Choroid plexus epithelial cell (primary cell): ENCODE data around the gene RPL28.

ENCODE experiments used
- DNase-seq: peaks from one replicate; pipeline ENCODE4 v3.0.0-alpha.2; 2010; ENCODE audit warnings: low read depth
- H3K4me3 ChIP-seq: 2 replicates; pipeline ENCODE4 v1.5.1; 2011; ENCODE audit warnings: low read depth, mild to moderate bottlenecking, control low read depth, low read length, moderate library complexity
- TF ChIP-seq, protein P1 (sequence below): conservative IDR thresholded peaks from 2 replicates; pipeline ENCODE4 v1.5.1; 2011; ENCODE audit warnings: low read depth, mild to moderate bottlenecking, control low read depth, inconsistent platforms, low read length, moderate library complexity

RPL28 gene

DNA sequence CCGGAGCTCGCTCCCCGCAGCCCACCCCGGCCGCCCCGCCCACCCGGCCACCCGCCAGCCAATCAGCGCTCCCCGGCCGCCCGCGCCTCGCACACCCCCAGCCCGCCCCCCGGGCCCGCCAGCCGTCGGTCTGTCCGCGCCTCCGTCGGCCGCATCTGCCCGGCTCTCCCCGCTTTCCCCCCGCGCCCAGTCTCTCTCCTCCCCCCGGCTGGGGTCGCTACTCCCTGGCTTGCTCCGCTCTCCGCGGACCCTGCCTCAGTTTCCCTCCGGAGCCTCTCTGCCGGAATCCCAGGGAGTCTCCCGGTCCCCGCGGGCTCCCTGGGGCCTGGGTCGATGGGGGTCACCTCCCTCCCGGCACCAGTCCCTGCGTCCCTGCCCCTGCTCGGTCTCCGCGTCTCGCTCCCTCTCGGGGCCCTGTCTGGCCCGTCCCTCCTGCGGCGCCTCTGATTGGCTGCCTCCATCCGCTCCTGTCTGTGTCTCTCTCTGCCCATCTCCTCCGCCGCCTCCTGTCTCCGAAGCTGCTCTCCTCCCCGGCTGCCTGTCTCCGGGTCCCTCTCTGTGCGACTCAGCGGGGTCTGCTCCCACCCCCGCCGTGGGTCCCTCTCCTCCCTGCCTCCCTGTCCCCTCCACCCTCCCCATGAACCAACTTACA, 16.0 kb upstream of the RPL28 start:
- DNase-seq = peak; percentile 72
- peak overlapping the region; percentile 65 for H3K4me3 ChIP-seq
- TF ChIP-seq, protein P1, sequence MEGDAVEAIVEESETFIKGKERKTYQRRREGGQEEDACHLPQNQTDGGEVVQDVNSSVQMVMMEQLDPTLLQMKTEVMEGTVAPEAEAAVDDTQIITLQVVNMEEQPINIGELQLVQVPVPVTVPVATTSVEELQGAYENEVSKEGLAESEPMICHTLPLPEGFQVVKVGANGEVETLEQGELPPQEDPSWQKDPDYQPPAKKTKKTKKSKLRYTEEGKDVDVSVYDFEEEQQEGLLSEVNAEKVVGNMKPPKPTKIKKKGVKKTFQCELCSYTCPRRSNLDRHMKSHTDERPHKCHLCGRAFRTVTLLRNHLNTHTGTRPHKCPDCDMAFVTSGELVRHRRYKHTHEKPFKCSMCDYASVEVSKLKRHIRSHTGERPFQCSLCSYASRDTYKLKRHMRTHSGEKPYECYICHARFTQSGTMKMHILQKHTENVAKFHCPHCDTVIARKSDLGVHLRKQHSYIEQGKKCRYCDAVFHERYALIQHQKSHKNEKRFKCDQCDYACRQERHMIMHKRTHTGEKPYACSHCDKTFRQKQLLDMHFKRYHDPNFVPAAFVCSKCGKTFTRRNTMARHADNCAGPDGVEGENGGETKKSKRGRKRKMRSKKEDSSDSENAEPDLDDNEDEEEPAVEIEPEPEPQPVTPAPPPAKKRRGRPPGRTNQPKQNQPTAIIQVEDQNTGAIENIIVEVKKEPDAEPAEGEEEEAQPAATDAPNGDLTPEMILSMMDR = no peak

DNA sequence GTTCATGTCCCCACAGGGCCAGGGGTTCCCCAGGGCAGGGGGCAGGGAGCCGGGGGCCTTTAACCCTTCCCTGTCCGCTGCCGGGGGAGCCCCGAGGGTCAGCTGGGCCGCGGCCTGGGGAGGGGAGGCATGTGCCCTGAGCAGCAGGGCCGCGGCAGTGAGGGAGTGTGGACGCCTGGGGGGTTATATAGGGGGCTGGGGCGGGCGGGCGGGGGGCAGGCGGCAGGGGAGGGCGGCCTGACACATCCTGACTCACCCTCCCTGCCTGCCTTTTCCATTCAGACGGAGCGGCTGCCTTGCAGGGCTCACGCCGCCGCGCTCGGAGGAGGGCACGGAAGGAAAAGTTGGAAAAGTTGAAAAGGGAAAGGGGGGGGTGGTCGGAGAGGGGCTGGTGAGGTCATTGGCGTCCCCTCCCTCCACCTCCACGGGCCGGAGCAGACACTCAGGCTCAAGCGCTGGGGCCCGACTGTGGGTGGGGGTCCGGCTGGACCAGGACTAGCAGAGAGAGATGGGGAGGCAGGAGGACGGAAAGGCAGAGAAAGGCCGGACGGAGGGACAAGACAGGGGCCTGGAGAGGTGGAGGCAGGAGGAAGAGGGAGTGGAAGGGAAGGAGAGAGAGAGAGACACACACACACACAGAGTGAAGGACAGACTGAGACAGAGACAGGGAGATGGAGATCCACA, 15.3 kb upstream of the RPL28 start, which contains the start of gene IL11:
Gene IL11, minus strand, starts transcription at position 159 of the 684 bp plus-strand sequence. Its CDS starts 153 bp downstream, at position 6.
- DNase-seq = no peak
- peak within 1 kb of the TSS; percentile 65 for H3K4me3 ChIP-seq

DNA sequence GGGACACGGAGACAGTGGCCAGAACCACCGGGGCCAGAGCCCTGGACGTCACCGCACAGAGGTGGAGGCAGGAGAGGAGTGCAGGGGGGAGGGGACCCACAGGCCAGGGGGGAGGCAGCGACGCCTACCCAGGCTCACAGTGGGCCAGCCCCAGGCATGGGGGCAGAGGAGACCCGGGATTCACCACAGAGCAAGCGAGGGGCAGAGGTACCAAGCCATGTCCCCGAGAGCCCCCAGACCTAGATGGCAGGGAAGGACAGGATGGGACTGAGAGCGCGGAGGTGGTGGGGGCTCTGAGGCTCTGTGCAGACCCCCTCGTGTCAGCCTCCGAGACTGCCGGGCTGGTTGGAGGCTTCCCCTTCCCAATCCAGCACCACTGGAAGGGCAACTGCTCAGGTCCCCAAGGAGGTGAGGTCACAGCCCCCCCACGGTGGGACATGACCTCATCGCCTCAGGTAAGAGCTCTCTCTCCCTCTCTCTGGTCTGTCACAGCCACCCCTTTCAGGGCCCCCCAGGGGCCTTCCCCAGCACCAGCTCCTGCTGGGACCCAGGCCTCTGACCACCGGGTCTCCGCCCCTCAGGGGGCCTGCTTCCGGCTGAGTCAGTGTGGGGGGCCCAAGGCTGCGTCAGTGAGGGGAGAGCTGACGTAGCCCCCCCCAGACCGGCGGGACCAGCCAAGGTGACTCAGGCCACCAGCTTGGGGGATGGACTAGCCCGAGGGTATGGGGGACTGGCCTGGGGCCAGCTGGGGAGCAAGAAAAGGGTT, 13.2 kb upstream of the RPL28 start:
- no peak overlapping the region for H3K4me3 ChIP-seq

More for the DNA sequence above, 15.3 kb upstream of the RPL28 start, which contains the start of gene IL11:
- TF ChIP-seq, protein P1 = no peak

DNA sequence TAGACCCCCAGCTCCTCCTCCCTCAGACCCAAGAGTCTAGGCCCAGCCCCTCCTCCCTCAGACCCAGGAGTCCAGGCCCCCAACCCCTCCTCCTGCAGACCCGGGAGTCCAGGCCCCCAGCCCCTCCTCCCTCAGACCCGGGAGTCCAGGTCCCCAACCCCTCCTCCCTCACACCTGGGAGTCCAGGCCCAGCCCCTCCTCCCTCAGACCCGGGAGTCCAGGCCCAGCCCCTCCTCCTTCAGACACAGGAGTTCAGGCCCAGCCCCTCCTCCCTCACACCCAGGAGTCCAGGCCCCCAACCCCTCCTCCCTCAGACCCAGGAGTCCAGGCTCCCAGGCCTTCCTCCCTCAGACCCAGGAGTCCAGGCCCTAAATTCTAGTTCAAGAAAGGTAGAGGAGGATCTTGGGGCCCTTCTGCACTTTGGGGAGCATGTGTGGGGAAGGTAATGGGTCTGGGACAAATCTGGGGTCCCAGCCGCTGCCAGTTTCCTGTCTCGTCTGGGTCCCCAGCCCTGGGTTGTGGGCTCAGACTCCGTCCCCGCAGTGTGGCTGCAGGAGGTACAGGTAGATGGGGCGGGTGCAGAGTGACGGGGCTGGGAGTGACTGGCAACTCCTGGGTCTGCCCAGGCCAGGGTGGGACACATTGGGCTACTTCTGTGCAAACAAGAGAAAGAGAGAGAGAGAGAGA, 12.3 kb upstream of the RPL28 start:
- TF ChIP-seq, protein P1 = no peak
- H3K4me3 ChIP-seq = no peak overlapping the region
- DNase-seq = no peak

More for the DNA sequence above, 13.2 kb upstream of the RPL28 start:
- TF ChIP-seq, protein P1 = no peak
- DNase-seq = no peak

DNA sequence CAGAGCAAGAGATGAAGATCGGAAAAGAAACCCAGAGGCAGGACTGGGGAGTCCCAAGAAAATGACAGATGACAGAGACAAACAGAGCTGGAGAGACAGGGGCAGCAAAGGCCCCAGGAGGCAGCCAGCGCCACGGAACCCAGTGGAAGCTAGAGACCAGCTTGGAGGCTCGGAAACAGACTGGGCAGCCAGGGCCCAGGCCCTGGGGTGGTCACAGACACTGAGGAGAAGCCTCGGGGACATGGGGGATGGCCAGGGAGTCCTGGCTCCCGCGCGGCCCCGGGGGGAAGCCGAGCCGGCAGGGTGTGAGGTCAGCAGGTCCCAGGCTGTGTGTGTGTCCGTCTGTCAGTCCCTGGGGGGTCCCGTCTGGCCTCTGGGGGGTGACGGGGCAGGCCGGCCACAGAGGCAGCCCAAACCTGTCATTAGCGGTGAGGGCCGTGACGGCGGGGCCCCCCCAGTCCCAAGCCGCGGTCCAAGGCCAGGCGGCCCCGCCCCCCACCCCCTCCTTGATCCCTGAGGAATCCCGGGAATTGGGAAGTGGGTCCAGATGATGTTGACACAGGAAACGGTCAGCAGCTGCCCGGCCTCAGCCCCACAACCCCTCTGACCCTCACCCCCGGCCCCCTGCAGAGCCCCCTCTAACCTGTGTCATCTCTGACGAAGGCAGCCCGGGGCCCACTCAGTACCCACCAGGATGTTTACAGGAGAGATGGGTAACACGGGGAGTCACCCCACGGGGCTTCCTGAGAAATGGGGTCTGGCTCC, 11.6 kb upstream of the RPL28 start:
- DNase-seq = no peak
- no peak overlapping the region for H3K4me3 ChIP-seq
- TF ChIP-seq, protein P1 = no peak

DNA sequence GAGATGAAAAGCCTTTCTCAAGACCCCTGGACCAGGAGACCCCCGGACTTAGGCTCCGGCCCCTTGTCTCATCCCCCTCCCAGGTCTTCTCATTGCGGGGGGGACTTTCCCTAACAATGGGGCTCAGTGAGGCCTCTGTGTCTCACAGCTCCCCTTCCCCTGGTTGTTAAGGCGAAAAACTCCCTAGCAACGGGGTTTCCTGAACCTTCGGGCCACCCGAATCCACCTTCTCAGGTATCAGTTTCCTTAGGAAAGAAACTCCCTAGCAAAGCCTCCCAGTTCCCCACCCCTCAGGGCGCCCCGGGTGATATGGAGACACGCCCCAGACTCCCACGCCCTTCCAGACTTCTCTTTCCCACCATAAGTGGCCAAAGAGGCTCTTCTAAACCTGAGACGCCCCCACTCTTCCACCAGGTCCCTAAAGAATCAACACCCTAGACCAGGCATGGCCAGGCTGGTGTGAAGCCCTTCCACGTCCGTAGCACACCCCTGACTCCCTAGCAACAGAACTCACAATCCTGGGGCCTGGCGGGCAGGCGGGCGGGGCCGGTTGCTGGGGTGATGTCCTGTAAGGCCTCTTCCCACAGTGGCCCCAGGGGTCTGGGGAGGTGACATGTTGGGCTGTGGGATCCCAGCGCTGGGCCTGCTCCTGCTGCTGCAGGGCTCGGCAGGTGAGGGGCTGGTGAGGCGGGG, 9.3 kb upstream of the RPL28 start, which contains the start of gene TMEM190:
Gene TMEM190, plus strand, starts transcription at position 586 of the 693 bp plus-strand sequence. Its CDS starts 28 bp downstream, at position 614.
- TF ChIP-seq, protein P1 = no peak
- DNase-seq = no peak
- H3K4me3 ChIP-seq = no peak within 1 kb of the TSS
